HK-2 (cell line): ENCODE measurements around the gene SYCE1L.
"Not testable (repeated sequence)": the region's sequence is repeated elsewhere in the genome, so short reads cannot be mapped to it uniquely, and the experiment has no call there.

Experiments
- DNase-seq: peaks from one replicate; pipeline ENCODE4 v3.0.0-alpha.2; 2018; ENCODE audit not compliant: unreplicated experiment

Gene SYCE1L, protein sequence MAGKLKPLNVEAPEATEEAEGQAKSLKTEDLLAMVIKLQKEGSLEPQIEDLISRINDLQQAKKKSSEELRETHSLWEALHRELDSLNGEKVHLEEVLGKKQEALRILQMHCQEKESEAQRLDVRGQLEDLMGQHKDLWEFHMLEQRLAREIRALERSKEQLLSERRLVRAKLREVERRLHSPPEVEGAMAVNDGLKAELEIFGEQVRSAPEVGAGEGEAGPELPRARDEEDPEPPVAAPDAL

GRCh38 chr16:77199211-77199610, at the start of gene SYCE1L:
SYCE1L (plus strand) TSS chr16:77199408; CDS start chr16:77199452, 44 bp downstream.
- no peak for DNase-seq

DNA sequence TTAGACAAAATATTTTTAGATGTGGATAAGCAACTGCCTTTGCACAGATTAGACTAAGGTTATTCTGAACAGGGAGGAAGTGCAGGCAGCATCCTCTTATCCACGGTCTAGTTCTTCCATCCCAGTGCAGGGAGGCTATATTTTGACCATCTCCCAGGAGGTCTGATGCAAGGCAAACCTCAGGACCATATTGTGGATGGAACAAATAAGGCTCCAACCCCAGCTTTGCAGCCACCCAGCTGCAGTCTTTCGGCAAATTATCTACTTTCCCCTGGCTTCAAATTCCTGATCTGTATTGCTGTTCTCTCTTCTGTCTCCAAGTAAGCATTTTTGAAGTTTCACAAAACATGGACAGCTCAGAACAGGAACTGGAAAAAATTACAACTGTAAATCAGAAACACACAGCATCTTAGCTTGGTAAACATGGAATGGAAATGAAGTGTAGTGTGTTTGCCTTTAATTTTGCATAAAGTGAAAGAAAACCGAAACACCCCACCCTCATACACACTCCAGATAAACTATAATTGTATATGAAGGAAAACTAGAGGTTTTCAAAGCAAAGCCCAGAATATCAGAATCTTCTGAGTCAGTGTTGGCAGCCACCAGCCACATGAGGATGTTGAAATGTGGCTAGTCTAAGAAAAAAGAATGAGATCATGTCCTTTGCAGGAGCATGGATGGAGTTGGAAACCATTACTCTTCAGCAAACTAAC, 41.7 kb upstream of the SYCE1L start:
- no peak for DNase-seq

GRCh38 chr16:77158293-77158692, 40.9 kb upstream of the SYCE1L start:
- DNase-seq = no peak

DNA sequence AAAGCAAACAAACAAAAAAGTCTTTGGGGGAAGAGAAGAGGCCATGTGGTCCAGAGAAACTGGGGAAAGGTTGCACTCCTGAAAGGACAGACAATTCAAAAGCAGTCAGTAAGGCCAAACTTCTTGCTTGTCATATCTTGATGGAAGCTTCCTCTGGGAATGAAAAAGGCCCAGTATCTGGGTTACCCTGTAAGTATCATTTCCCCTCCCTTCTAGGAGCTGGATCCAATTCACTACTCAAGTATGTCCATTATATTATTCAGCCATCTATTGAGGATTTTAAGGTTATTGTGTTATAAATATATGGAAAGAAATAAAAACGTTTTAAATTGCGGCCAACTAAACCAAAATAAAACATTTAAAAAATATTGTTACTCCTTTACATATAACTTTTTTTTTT, 34.2 kb upstream of the SYCE1L start:
- no peak for DNase-seq

DNA sequence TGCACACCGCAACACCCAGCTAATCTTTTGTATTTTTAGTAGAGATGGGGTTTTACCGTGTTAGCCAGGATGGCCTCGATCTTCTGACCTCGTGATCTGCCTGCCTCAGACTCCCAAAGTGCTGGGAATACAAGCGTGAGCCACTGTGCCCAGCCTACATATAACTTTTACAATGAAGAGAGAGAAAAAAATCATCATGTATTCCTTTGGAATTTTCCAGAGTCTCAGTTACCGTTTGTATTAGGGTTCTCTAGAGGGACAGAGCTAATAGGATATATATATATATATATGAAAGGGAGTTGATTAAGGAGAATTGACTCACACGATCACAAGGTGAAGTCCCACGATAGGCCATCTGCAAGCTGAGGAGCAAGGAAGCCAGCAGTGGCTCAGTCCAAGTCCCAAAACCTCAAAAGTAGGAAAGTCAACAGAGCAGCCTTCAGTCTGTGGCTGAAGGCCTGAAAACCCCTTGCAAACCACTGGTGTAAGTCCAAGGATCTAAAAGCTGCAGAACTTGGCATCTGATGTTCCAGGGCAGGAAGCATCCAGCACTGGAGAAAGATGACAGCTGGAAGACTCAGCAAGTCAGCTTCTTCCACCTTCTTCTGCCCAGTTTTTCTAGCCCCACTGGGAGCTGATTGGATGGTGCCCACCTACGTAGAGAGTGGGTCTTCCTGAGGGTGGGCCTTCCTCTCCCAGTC, 33.5 kb upstream of the SYCE1L start:
- DNase-seq = not testable (repeated sequence)

DNA sequence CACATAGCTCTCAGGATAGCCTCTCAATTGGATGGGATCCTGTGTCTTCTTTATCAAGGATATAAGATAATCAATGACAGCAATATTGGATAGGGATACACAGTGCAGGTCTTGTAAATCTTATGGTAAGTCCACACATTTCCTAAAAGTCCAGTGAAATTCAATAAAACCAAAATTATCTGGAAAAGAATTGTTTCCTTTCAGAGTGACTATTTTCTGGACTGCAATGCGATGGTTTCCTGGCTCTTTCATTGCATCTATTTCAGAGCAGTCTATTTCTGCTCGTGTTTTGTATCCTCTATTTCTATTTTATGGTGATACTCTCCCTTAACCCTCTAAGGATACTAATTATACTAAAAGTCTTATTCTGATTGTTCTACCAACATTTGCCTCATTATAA, 32.5 kb upstream of the SYCE1L start:
- no peak for DNase-seq

DNA sequence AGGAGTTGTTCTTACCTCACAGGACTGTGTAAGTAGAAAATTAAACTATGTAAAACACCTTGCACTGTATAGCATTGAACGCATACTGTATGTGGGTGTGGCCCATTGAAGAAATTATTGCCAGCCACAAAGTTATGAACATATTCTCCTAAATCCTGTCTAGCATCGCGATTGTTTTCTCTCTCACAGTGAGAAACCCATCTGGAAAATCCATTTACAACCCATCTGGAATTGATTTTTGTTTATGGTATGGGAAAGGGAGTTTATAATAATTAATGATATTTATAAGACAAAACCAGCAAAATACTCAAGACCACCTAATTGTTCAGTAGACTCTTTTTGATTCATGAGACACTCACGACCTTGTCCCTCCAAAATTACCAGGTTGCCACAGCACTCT, 30.3 kb upstream of the SYCE1L start:
- no peak for DNase-seq

- DNase-seq = peak; percentile 41
Observed at GRCh38 chr16:77169650-77170236, 29.5 kb upstream of the SYCE1L start.

DNA sequence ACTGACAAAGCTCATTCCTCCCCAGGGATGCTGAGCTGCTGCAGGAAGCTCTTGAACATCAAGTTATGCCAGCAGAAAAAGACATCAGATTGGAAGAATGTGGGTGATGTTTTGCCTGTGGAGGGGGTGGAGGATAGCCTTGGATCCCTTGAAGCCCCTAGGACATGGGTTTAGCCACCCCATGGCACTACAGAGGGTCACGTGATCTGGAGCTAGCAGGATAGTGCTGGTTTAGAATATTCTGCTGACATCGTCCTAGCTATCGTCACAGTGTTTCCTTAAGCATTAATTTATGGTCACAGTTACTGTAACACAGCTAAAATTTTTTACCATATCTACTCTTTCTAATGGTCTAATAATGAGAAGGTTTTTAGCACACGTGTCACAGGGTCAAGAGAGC, 28.4 kb upstream of the SYCE1L start:
- no peak for DNase-seq

DNA sequence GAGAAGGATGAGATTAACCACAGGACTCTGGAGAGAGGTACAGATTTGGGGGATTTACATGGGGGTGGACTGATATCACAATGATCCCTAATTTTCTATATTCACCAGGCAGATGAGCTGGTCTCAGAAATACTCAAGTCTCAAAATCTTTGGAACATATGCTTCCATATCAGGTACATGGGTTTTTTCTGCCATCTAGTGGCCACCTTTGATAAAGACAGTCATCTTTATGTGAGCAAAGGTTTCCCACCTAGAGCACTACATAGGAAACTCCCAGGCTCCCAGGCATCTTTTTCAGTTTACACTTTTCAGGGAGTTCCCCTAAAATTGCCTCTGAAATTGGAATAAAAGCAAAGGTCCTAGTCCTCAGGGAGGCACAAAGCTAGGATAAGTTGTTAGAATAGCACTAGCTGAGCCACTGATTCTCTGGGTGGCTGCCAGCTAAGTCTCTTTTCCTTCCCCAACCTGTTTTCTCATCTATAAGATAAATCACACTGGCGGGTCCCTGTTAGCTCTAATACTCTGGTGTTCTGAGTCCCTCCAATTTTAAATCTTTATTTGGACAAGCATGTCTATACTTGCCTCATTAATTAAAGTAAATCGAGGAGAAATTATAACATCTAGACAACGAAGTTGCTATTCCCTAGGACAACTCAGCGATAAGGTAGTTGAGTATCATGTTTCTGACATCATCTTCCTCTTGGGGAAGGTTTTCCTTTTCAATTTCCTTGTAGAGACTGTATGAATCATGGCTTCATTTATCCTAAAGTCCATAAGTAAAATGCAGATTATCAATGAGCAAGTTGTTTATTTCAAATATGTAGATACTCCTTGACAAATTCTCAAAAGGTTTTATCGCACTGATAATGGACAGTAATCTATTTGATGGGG, 27.2 kb upstream of the SYCE1L start:
- peak; percentile 12 for DNase-seq

GRCh38 chr16:77172951-77173350, 26.3 kb upstream of the SYCE1L start:
- DNase-seq = no peak

- no peak for DNase-seq
Observed at GRCh38 chr16:77183137-77183536, 16.1 kb upstream of the SYCE1L start.

- not testable (repeated sequence) for DNase-seq
Observed at GRCh38 chr16:77186298-77186697, 12.9 kb upstream of the SYCE1L start.

GRCh38 chr16:77190190-77190477, 9.1 kb upstream of the SYCE1L start:
- DNase-seq = no peak

- DNase-seq = peak; percentile 96
Observed at GRCh38 chr16:77190478-77191258, 8.5 kb upstream of the SYCE1L start, which contains the start of gene MON1B. MON1B (plus strand) TSS chr16:77191190; CDS start chr16:77191486, 296 bp downstream.

DNA sequence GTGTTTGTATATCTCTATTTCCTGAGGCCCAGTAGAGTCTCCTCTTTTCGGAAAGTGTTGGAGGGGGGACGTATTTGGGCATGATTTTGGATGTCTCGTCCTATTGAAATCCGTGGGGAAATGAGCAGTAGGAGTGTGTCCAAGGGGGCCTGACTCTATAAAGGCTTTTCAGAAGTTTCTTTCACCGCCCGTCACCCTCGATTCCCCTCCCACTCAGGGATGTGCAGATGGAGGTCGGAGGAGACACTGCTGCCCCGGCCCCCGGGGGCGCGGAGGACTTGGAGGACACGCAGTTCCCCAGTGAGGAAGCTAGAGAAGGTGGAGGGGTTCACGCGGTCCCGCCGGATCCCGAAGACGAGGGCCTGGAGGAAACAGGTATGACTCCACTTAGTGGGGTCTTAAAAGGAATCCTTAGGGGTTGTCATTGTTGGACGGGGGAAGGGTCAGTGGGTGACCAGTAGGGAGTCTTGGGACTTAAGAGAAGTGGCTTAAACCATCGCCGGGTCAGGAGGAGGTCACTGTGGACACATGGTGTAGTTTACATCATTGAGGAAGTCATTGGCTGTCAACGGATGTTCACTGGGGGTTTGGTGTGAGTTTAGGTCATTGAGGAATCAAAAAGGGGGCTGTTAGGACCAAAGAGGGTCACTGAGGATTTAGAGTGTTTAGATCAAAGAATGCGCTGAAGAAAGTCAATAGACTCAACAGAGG, 7.8 kb upstream of the SYCE1L start:
- DNase-seq = peak; percentile 29

DNA sequence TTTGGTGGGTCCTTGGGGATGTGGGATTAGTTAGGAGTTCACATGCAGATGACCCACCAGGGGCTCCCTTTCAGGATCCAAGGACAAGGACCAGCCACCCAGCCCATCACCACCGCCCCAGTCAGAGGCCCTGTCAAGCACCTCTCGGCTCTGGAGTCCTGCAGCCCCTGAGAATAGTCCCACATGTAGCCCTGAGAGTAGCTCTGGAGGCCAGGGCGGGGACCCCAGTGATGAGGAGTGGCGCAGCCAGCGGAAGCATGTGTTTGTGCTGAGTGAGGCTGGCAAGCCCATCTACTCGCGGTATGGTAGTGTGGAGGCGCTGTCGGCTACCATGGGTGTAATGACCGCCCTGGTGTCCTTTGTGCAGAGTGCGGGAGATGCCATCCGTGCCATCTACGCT, 5.8 kb upstream of the SYCE1L start:
- DNase-seq = no peak

DNA sequence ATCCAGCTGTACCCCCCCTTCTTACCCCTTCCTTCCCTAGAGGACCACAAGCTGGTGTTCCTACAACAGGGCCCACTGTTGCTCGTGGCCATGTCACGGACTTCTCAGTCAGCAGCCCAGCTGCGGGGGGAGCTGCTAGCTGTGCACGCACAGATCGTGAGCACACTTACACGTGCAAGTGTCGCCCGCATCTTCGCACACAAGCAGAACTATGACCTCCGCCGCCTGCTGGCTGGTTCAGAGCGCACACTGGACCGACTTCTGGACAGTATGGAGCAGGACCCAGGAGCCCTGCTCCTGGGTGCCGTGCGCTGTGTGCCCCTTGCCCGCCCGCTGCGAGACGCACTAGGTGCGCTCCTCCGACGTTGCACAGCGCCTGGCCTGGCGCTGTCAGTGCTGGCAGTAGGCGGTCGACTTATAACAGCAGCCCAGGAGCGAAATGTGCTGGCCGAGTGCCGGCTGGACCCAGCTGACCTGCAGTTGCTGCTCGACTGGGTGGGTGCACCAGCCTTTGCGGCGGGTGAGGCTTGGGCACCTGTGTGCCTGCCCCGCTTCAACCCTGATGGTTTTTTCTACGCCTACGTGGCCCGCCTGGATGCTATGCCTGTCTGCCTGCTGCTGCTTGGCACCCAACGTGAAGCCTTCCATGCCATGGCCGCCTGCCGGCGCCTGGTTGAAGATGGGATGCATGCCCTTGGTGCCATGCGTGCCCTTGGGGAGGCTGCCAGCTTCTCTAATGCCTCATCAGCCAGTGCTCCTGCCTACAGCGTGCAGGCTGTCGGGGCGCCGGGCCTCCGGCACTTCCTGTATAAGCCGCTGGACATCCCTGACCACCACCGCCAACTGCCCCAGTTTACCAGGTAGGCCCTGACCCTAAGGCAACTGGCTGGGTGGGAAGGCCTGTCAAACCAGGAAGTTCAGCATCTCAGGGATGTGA, 4.6 kb upstream of the SYCE1L start:
- DNase-seq = no peak

DNA sequence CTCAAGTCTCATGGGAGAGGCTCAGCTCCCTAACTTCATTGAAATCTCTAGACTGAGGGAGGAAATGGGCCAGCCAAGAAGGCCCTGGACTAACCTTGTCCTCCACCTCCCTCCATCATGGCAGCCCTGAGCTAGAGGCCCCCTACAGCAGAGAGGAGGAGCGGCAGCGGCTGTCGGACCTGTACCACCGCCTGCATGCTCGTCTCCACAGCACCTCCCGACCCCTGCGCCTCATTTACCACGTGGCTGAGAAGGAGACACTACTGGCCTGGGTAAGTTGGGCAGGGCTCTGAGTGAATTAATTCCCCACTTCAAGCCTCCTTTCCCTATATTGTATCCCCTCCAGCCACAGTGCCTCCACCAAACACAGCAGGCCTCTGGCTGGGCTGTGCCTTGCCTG, 3.8 kb upstream of the SYCE1L start:
- DNase-seq = no peak
